Vagina (tissue), 2 donors: ENCODE data around the gene ARHGAP26. TPM values are rescaled to one million over a fixed set of nuclear protein-coding genes. Genes with fewer than 3 reads are reported as not detected.

ENCODE experiments used
- DNase-seq, 2 donors: peaks; one replicate each; pipeline ENCODE4 v3.0.0-alpha.2; 2017; ENCODE audit errors: extremely low spot score in 2 of 2
- H3K27ac ChIP-seq: fragments of 200-600 bp; sonication (generic); one replicate; pipeline ENCODE4 v1.5.1; 2019
- H3K27me3 ChIP-seq: fragments of 200-600 bp; sonication (generic); one replicate; pipeline ENCODE4 v1.5.1; 2019
- H3K36me3 ChIP-seq, 2 donors: fragments of 200-600 bp; sonication (generic); one replicate each; pipeline ENCODE4 v1.5.1; 2017 to 2019
- H3K4me1 ChIP-seq: fragments of 200-600 bp; sonication (generic); one replicate; pipeline ENCODE4 v1.5.1; 2019
- H3K4me3 ChIP-seq, 2 donors: fragments of 200-600 bp; sonication (generic); 1 replicate in 1 of 2; 2 replicates in 1 of 2; pipeline ENCODE4 v1.5.1; 2016 to 2019
- H3K9me3 ChIP-seq: fragments of 200-600 bp; sonication (generic); one replicate; pipeline ENCODE4 v1.5.1; 2019
- POLR2A ChIP-seq, 2 donors: fragments of 450-650 bp; IDR thresholded peaks; one replicate each; pipeline ENCODE4 v1.6.1; 2017; ENCODE audit warnings: antibody characterized with exemption in 2 of 2, mild to moderate bottlenecking in 2 of 2, moderate library complexity in 2 of 2
- POLR2AphosphoS5 ChIP-seq, 2 donors: sonication (generic); formaldehyde crosslinking; IDR thresholded peaks; one replicate each; pipeline ENCODE4 v1.9.0; 2017; ENCODE audit warnings: antibody characterized with exemption in 2 of 2, mild to moderate bottlenecking in 2 of 2, low read depth in 1 of 2; ENCODE audit not compliant: insufficient read depth in 1 of 2
- intact Hi-C: fragments of 100-400 bp; cut with DNase I; formaldehyde crosslinking; loops from one replicate; pipeline ENCODE4 v1.15.1; 2023
- total RNA-seq: library from RNA; depleted of rRNA; stranded (reverse); fragments of >200 nt; gene quantifications from one replicate; pipeline ENCODE4 v1.2.3, GENCODE V29; 2016
- TF ChIP-seq, protein P1 (sequence below), 3 experiments: fragments of 450-650 bp in 2 of 3; fragments of 200-600 bp in 1 of 3; sonication (generic) in 1 of 3; IDR thresholded peaks; one replicate each; pipeline ENCODE4 v1.5.1; 2017 to 2019; ENCODE audit warnings: antibody characterized with exemption in 3 of 3, mild to moderate bottlenecking in 2 of 3, moderate library complexity in 2 of 3

ARHGAP26 gene
- total RNA-seq, 1 donor from 2014 or later = 42.5 TPM

DNA sequence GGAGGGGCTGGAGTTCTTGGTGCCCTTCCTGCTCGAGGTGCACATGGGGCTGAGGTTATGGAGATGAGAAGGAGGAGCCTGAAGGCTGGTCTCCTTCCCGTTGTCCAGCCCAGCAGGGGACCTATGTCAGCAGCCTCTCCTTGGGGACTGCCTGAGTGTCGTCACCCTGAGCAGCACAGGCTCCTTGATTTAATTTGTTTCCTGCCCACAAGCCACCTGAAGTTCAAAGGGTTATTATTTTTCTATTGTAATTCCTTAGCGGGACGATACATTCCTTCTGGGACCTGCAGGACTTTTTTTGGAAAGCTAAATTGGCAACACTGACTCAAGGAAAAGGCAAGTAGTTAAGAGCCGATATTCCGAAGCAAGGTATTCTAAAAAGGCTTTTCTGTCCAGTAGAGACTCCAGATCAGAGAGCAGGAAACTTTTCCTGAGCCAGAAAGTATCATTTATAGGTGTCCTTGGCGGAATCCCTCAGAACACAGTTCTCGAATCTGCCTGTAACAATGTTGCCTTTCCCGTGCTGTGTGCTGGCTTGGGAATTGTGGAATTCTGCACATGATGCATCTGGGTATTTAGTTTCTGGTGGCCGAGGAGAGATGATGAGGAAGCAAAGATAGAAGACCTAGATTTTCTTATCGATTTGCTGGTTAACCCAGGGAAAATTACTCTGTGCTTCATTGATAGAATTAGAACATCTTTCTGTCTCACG, 55.4 kb downstream of the ARHGAP26 start:
- H3K27ac ChIP-seq = peak overlapping the region; percentile 37
- no peaks in the 10 kb centered on the region for H3K27me3 ChIP-seq
- TF ChIP-seq, protein P1, sequence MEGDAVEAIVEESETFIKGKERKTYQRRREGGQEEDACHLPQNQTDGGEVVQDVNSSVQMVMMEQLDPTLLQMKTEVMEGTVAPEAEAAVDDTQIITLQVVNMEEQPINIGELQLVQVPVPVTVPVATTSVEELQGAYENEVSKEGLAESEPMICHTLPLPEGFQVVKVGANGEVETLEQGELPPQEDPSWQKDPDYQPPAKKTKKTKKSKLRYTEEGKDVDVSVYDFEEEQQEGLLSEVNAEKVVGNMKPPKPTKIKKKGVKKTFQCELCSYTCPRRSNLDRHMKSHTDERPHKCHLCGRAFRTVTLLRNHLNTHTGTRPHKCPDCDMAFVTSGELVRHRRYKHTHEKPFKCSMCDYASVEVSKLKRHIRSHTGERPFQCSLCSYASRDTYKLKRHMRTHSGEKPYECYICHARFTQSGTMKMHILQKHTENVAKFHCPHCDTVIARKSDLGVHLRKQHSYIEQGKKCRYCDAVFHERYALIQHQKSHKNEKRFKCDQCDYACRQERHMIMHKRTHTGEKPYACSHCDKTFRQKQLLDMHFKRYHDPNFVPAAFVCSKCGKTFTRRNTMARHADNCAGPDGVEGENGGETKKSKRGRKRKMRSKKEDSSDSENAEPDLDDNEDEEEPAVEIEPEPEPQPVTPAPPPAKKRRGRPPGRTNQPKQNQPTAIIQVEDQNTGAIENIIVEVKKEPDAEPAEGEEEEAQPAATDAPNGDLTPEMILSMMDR (IDR thresholded peaks at IDR 0.05) = no peak
- TF ChIP-seq POLR2A (IDR thresholded peaks at IDR 0.05) (no peak), POLR2AphosphoS5 (IDR thresholded peaks at IDR 0.05; ENCODE audit: insufficient read depth in 1 of 2, low read depth in 1 of 2) (no peak)
- intact Hi-C loops = no loop called here
- H3K9me3 ChIP-seq = no peaks in the 10 kb centered on the region
- H3K4me1 ChIP-seq = peaks cover 60% of the 10 kb centered on the region
- no peak overlapping the region for H3K4me3 ChIP-seq
- no peak for DNase-seq
- H3K36me3 ChIP-seq = no peaks in the 10 kb centered on the region

DNA sequence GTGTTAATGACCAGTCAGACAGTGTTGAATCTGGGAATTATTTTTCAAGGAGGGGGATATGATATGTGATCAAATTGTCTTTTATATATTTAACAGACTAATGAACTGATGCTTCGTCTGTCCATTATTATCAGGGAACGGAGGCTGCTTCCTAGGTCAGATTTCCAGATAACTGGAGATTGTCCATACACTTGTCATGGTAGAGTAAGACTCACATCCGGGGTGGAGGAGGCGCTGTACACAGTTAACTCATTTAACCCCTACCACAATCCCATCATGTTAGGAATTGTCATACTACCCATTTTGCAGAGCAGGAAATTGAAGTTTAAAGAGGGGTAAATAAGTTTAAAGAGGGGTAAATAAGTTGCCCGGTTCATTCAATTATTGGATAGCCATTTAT, 55.9 kb downstream of the ARHGAP26 start:
- no peaks in the 10 kb centered on the region for H3K27me3 ChIP-seq
- H3K4me1 ChIP-seq = peaks cover 64% of the 10 kb centered on the region
- DNase-seq = no peak
- intact Hi-C loops = no loop called here
- H3K27ac ChIP-seq = peak overlapping the region; percentile 37
- H3K9me3 ChIP-seq = no peaks in the 10 kb centered on the region
- H3K4me3 ChIP-seq = no peak overlapping the region
- TF ChIP-seq, protein P1 (IDR thresholded peaks at IDR 0.05) = no peak
- TF ChIP-seq POLR2A (IDR thresholded peaks at IDR 0.05) = no peak
- no peak for TF ChIP-seq POLR2AphosphoS5 (IDR thresholded peaks at IDR 0.05; ENCODE audit: insufficient read depth in 1 of 2, low read depth in 1 of 2)
- H3K36me3 ChIP-seq = no peaks in the 10 kb centered on the region

DNA sequence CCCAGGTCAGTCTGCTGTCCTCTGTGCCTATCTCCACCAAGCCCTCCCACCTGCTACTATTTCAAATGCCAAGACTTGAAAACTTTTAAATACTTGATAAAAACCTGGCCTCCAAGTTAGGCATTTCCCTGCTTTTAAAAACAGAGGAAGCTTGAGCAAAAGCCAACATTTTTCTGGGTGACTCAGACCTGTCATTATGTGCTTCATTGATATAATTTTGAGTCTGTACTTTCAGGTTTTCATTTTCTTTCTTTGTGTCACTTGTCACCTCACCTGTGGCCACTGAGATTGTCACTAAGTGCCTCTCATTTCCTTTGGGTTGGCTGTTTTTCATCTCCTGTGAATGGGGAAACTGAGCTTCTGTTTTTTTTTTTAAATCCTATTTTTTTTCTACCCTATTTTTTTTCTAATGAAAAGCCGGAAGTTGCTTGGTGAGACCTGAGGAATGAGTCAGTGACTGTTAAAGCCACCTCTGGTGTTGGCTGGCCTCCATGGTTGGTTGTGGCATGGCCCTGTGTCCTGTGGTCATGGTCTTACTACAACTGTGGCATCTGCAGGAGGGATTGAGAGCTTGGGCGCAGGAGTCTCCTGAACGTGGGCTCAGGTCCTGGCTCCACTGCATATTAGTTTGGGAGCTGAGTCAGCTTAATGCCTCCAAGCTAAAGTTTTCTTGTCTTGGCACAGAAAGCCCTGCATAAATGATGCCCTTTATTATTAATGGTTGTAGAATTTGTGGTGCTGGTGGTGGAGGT, 56.7 kb downstream of the ARHGAP26 start:
- H3K4me1 ChIP-seq = peaks cover 64% of the 10 kb centered on the region
- H3K27ac ChIP-seq = peak overlapping the region; percentile 37
- H3K9me3 ChIP-seq = no peaks in the 10 kb centered on the region
- no peak for DNase-seq
- peak in 1 of 2 donors; percentile 27 for TF ChIP-seq POLR2AphosphoS5 (IDR thresholded peaks at IDR 0.05; ENCODE audit: insufficient read depth in 1 of 2, low read depth in 1 of 2)
- TF ChIP-seq, protein P1 (IDR thresholded peaks at IDR 0.05) = no peak
- intact Hi-C loops = no loop called here
- no peak overlapping the region for H3K4me3 ChIP-seq
- no peaks in the 10 kb centered on the region for H3K36me3 ChIP-seq
- no peaks in the 10 kb centered on the region for H3K27me3 ChIP-seq

DNA sequence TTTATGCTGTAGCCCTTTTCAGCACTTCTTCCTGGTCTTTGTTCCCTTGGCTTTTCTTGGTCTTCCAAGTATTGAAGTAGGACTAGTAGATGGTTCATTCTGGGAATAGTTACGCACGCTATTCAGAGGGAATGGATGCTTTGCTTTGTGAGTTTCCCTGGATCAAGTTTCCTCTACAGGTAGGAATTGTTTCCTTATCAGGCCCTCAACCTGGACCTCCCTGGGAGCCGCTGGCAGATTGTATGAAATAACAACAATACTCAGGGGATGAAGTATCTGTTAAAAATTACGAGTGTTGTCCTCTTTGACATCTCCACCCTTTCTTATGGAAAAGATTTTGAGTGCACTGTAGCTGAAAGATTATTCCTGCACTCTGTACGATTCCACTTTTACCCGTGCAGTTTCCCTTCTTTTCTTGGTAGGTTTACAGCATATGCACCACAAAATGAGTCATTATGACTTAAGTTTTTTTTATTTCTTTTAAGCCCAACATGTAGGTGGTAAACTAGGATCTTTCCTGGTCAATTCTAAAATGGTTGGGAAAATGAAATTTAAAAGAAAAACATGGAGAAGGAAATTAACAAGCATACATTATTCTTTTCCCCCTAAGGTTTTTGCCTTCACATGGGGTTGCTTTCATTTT, 57.9 kb downstream of the ARHGAP26 start:
- Histone ChIP-seq H3K4me3 (no peak overlapping the region), H3K27me3 (no peaks in the 10 kb centered on the region), H3K36me3 (no peaks in the 10 kb centered on the region), H3K9me3 (no peaks in the 10 kb centered on the region), H3K4me1 (peaks cover 64% of the 10 kb centered on the region), H3K27ac (no peak overlapping the region)
- TF ChIP-seq, protein P1 (IDR thresholded peaks at IDR 0.05) = no peak
- TF ChIP-seq POLR2A (IDR thresholded peaks at IDR 0.05) (no peak), POLR2AphosphoS5 (IDR thresholded peaks at IDR 0.05; ENCODE audit: insufficient read depth in 1 of 2, low read depth in 1 of 2) (no peak)
- DNase-seq = no peak
- intact Hi-C loops = no loop called here
